Stimulated activated CD8-positive, alpha-beta memory T cell treated with anti-CD3 and anti-CD28 coated beads, Interleukin-15, amount 100 ng/mL, for 24 hours (primary cell): Measurements from ENCODE around the gene INF2.

Experiments used
- DNase-seq: peaks from one replicate; pipeline ENCODE4 v3.0.0-alpha.2; 2020; ENCODE audit warnings: low read depth

The INF2 gene

DNA sequence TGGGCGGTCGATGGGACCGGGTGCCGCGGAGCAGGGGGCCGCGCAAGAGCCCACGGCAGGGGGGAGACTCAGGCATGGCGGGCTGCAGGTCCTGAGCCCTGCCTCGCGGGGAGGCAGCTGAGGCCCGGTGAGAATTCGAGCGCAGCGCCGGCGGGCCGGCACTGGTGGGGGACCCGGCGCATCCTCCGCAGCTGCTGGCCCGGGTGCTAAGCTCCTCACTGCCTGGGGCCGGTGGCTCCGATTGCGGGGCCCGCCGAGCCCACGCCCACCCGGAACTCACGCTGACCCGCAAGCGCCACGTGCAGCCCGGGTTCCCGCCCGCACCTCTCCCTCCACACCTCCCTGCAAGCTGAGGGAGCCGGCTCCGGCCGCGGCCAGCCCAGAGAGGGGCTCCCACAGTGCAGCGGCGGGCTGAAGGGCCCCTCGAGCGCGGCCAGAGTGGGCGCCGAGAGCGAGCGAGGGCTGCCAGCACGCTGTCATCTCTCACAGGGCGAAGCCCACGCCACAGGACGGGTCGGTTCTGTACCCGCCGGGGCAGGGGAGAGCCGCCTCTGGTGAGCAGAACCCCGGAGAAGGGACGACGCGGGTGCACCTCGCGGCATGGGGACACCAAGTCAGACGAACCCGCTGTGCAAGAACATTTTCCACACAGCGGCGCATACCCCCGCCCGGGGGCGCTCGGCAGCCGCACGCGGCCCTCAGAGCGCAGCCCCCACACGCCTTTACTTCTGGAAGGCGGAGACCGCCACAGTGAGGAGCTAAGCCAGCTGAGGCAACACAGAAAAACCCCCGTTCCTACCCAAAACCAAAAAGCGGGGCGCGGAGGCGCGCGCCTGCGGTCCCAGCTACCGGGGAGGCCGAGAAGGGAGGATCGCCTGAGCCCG, 62.4 kb downstream of the INF2 start:
- DNase-seq = no peak

GRCh38 chr14:104752423-104752734, 63.0 kb downstream of the INF2 start:
- no peak for DNase-seq

GRCh38 chr14:104752735-104753527, 63.5 kb downstream of the INF2 start, which contains the start of gene SIVA1:
Gene SIVA1 (plus strand): TSS chr14:104753147. CDS start chr14:104753202, 55 bp downstream.
- DNase-seq = peak; percentile 98

GRCh38 chr14:104753528-104754212, 64.3 kb downstream of the INF2 start:
- DNase-seq = no peak

GRCh38 chr14:104754213-104754851, 64.9 kb downstream of the INF2 start:
- DNase-seq = no peak

DNA sequence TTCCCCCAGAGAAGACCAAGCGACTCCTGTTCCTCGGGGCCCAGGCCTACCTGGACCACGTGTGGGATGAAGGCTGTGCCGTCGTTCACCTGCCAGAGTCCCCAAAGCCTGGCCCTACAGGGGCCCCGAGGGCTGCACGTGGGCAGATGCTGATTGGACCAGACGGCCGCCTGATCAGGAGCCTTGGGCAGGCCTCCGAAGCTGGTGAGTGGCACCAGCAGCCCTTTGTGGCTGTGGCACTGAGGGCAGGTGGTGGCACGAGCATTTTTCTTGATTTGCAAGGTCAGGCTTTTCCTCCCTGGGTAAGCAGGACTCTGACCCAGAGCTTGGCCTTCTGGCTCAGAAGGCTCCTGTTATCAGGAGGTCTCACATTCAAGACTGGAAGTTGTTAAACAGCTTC, 66.2 kb downstream of the INF2 start:
- DNase-seq = no peak

DNA sequence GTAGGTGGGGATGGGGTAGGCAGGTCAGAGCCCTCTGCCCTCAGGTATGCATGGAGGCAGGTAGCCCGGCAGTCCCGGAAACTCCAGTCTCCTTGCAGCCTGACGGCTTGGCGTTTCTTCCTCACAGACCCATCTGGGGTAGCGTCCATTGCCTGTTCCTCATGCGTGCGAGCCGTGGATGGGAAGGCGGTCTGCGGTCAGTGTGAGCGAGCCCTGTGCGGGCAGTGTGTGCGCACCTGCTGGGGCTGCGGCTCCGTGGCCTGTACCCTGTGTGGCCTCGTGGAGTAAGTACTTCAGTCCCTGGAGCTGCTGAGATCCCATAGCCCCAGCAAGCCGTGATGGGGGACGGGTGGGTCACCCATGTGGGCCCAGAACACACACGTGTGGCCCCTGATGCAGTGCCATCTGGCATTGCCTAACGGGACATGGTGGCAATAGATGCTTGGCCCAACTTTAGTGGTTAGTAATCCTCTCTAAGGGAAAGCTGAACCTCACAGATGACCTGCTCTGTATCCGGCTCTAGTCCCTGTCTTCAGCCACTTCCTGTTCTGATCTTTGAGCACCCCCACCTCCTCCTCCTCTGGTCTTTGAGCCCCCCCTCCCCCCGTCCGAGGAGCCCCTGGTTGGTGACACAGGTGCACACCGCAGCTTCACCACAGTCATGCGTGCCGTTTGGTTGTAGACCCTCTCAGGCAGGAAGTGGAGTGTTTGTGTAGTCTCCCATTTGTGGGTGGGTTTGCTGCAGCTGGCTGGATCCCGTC, 67.2 kb downstream of the INF2 start:
- DNase-seq = no peak

DNA sequence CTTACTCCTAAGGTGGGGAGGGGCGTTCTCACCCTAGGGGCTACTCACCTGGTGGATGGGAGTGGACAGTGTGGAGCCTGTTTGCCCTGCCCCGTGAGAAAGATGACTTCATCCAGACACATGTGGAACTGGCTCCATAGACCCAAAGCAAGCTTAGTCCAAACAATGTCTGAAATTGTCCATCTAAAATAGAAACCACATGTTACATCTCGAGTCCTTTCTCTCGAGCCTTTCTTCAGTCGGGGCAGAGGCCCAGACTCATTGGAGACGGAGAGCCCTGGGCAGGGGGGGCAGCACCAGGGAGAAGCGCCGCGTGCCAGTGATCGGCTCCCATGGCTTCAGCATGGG, 67.8 kb downstream of the INF2 start:
- no peak for DNase-seq

DNA sequence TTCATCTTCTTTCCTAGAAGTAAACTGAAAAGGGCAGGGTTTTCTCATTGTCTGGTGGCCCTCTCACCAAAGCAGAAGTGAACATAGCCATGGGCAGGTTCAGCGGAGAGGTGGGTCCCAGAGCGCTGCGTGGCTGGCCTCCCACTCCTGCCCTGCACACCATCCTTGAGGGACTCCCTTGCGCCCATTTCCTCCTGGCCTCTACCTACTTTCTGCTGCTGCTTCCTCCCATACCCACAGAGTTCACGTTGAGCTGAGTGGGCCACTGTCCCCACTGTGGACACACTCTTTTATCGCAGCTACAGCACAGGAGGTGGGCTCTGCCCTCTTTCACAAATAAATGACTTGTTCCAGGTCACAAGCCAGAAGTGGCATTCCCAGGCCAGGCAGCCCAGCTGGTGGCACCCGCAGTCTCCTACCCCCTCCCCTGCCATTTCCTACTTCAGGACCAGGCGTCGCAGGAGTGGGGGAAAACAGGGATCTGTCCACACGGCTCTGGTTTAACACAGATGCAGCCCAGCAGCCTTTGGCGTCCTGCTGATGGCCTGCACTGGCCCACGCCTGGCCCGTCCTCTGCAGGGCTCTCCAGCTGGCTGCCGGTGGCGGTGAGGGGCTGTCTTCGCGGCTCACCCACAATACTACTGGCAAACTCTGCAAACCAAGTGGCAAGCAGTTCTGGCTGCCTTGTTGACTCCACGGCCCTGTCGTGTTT, 68.4 kb downstream of the INF2 start:
- DNase-seq = no peak

- DNase-seq = no peak
Measured at GRCh38 chr14:104758981-104759969, 69.9 kb downstream of the INF2 start.

- no peak for DNase-seq
Measured at GRCh38 chr14:104765517-104765916, 76.1 kb downstream of the INF2 start.

GRCh38 chr14:104766256-104766862, 76.9 kb downstream of the INF2 start:
- no peak for DNase-seq

DNA sequence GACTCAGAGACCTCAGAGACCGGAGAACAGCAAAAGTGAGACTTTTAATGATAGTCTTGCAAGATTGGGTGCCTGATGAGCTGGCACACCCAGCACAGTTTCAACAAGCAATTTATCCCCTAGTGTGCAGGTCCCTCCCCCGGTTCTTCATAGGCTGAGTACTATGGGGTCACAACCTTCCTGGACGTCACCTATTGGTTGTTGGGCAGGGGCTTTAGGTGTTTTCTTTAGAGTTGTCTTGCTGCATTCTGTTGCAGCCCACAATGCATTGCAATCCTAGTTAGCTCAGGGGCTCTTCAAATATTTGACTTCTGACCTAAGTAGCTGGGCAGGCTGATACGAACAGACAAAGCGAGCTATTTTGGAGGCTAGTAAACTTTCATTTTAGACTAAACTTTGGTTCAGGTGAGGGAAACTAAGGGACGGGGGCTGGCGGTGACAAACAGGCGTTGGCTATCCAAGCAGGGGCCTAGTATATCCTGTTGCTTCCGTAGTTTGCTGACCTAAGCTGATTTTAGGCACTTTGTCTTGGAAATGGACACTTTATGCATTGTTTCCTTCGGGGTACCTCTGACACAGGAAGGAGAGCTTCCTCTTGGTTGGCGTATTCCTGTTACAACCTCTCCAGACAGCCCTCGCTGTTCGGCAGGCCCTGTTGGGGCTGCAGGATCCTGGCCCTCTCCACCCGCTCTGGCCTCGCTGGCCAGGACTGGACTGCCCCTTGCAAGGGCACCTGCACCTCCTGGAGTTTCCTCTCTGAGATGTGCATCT, 77.6 kb downstream of the INF2 start:
- DNase-seq = no peak

- no peak for DNase-seq
Measured at GRCh38 chr14:104767634-104767918, 78.2 kb downstream of the INF2 start.

DNA sequence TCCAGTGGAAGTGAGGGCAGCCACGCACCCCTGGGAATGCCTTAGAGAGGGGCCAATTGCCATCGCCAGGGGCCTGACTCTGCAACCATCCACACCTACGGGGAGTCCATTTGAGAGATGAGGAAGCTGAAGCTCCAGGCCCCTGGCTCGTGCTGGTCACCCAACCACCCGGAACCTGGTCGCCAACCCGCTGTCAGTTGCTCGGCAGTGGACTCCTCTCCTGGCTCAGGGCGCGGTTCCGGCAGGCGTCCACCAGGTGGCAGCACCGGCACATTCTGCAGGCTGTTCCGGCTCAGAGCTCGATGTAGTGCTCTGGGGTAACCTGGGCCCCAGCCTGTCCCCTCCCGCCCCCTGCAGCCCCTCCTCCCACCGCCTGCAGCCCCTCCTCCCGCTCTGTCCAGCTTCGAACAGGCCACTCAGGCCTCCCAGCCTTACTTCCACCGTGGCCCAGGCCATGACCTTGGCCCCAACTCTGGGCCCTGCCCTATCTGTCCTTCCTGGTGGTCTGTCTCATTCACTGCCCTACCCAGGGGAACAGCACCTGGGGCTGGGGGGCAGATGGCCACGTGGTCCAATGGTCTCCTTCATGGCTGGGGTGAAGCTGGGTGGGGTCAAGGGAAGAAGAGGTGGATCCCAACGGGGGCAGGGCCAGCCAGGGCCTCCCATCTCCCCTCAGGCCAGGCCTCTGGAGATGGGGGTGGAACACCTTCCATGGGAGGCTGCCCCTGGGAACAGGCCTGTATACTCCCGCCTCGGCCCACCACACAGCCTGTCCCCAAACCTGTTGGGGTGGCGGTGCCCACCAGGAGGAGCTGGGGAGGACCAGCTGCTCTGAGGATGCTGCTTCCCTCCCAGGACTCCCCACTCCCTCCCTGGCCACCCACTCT, 79.3 kb downstream of the INF2 start:
- peak; percentile 87 for DNase-seq

DNA sequence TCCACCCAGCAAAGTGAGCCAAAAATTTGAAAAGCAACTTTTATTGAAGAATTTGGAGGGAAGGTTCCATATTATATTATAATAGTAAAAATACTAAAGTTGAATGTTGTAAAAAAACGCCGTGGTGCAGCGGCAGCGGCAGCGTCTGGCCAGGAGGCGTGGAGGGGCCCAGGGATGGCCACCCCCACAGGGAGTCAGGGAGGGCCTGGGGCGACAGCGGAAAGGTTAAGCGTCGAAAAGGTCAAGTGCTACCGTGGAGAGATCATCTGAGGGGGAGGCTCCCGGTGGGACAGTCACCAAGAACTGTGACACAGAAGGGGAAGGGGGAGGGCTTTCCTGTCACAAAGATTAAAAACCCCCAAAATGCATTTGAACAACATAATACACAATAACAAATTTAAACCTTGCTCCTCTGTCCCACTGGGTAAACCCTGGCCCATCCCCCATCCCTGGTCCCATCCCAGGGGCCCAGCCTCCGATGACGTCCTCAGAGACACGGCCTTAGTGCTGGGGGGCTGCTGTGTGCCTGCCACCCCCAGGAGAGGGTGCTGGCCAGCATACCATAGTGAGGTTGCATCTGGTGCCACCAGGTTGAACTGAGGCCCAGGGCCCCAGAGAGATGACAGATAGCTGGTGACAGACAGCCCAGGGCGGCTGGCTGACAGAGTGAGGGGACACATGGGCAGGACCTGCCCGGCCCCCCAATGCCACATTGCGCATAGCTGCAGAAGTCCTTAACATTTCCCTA, 80.1 kb downstream of the INF2 start:
- no peak for DNase-seq

GRCh38 chr14:104770072-104770579, 80.7 kb downstream of the INF2 start:
- no peak for DNase-seq
